ENCODE measurements around the gene ABHD2.

DNA sequence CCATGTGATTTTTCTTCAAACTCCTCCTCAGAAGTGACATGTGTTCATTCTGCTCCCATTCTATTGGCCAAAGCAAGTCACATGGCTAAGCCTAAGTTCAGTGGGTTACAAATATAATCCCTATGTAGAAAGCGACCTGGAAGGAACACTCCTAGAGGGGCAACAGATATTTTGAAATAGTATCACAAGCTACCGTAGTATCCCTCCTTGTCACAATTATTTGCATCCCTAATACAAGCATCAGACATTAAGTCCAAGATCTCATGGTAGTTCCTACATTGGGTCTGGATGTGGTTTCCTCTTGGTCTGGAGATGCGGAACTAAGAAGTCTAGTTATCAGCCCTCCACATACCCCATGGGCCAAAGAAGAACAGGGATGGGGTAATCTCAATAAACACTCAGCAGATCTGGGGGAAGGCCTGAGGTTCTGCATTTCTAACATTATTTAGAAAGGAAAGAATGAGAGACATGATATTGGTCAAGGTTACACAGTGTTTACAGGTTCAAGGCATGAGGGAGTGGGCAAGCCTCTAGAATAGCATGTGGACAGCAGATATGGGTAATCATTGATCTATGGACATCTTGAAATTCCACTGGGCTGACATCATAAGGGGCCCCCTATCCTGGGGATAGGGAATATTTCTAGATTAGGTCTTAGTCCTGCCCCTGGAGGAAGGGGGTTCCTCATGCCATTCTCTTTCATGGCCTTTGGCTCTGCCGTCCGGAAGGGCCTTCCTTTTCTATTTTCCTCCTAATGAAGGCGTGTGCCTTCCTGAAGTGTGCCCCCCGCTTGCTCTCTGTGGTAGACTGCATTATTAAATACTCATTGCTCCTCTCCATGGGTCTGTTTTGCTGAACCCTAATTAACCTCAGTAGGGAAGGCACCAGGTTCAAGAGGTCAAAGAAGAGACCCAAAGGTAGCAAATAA lies 17.8 kb upstream of the ABHD2 start:
- TF ChIP-seq, protein P1, sequence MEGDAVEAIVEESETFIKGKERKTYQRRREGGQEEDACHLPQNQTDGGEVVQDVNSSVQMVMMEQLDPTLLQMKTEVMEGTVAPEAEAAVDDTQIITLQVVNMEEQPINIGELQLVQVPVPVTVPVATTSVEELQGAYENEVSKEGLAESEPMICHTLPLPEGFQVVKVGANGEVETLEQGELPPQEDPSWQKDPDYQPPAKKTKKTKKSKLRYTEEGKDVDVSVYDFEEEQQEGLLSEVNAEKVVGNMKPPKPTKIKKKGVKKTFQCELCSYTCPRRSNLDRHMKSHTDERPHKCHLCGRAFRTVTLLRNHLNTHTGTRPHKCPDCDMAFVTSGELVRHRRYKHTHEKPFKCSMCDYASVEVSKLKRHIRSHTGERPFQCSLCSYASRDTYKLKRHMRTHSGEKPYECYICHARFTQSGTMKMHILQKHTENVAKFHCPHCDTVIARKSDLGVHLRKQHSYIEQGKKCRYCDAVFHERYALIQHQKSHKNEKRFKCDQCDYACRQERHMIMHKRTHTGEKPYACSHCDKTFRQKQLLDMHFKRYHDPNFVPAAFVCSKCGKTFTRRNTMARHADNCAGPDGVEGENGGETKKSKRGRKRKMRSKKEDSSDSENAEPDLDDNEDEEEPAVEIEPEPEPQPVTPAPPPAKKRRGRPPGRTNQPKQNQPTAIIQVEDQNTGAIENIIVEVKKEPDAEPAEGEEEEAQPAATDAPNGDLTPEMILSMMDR (IDR thresholded peaks at IDR 0.05; ENCODE audit: borderline replicate concordance, extremely low read depth, low read length, poor library complexity, severe bottlenecking), result no peak
- TF ChIP-seq EZH2 (IDR thresholded peaks at IDR 0.05; ENCODE audit: borderline replicate concordance, low read depth, low read length, severe bottlenecking), result no peak

All from DND-41 (cell line).